RWPE1 (cell line): ENCODE data around the gene SDCCAG8.

Experiments used
- CTCF ChIA-PET: fragments of 350-600 bp; sonication (Branson Sonifier 250); formaldehyde crosslinking; extraction: SDS; loops from one replicate; lab custom pipeline; 2021; lab: Yijun Ruan, JAX
- POLR2A ChIA-PET: fragments of 400-600 bp; formaldehyde crosslinking; extraction: SDS; loops from one replicate; lab custom pipeline; 2020; ENCODE audit warnings: antibody characterized with exemption; ENCODE audit not compliant: low non-redundant PET; lab: Yijun Ruan, JAX
- DNase-seq: peaks from one replicate; pipeline ENCODE4 v3.0.0; 2012; ENCODE audit warnings: low spot score
- H3K27ac ChIP-seq: fragments of 450-650 bp; 2 replicates; pipeline ENCODE4 v1.5.1; 2017
- TF ChIP-seq, protein P1 (sequence below): fragments of 450-650 bp; conservative IDR thresholded peaks from 2 replicates; pipeline ENCODE4 v1.5.1; 2017; ENCODE audit warnings: low read depth, mild to moderate bottlenecking

SDCCAG8 gene

DNA sequence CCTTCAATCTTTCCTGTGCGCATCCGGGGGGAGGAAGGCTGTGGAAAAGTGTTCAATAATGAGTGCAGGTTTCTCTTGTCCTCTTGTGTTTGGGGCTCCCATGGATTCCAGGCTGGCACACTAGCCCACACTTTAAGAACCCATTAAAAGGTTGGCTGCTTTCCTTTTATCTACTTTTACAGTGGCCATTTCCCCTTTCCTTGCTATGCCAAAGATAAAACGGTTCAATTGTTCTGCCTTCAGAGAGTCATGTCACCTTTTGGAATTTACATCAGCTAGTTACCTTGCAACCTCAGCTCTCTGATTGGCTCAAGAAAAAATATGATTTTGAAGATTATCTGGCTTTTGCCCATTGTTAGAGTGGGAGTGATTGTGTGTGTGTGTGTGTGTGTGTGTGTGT lies 182.3 kb downstream of the SDCCAG8 start:
- CTCF ChIA-PET: no interaction called here
- TF ChIP-seq, protein P1, sequence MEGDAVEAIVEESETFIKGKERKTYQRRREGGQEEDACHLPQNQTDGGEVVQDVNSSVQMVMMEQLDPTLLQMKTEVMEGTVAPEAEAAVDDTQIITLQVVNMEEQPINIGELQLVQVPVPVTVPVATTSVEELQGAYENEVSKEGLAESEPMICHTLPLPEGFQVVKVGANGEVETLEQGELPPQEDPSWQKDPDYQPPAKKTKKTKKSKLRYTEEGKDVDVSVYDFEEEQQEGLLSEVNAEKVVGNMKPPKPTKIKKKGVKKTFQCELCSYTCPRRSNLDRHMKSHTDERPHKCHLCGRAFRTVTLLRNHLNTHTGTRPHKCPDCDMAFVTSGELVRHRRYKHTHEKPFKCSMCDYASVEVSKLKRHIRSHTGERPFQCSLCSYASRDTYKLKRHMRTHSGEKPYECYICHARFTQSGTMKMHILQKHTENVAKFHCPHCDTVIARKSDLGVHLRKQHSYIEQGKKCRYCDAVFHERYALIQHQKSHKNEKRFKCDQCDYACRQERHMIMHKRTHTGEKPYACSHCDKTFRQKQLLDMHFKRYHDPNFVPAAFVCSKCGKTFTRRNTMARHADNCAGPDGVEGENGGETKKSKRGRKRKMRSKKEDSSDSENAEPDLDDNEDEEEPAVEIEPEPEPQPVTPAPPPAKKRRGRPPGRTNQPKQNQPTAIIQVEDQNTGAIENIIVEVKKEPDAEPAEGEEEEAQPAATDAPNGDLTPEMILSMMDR: no peak
- no peak overlapping the region for H3K27ac ChIP-seq
- POLR2A ChIA-PET: no interaction called here
- DNase-seq: no peak

GRCh38 chr1:243438815-243439214 lies 183.0 kb downstream of the SDCCAG8 start:
- CTCF ChIA-PET: interaction anchor here (0.6 kb wide), 1 partner anchor 92 kb away, joined by 3 read pairs; no protein-coding TSS in a partner anchor
- POLR2A ChIA-PET: no interaction called here
- no peak overlapping the region for H3K27ac ChIP-seq
- TF ChIP-seq, protein P1: no peak
- no peak for DNase-seq

GRCh38 chr1:243440406-243440805 lies 184.6 kb downstream of the SDCCAG8 start:
- ChIA-PET POLR2A (no interaction called here), CTCF (no interaction called here)
- TF ChIP-seq, protein P1: no peak
- H3K27ac ChIP-seq: no peak overlapping the region
- DNase-seq: no peak

DNA sequence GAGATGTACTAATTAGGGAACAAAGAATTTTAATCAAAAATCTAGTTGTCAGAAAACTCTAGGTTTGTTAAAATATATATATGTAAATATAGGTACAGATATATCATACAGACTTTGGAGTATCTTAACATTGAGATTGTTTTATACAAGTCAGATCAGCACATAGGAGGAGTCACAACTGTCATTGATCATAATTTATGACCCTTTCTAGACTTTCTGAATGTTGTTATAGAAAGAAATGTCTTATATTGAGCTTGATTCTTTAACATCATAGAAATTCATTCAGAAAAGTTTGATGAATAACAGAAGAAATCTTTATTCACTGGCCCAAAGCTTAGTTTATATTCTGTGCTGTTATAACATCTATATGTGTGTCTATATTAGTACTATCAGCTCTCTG lies 185.8 kb downstream of the SDCCAG8 start:
- CTCF ChIA-PET: no interaction called here
- H3K27ac ChIP-seq: no peak overlapping the region
- TF ChIP-seq, protein P1: no peak
- POLR2A ChIA-PET: no interaction called here
- no peak for DNase-seq

DNA sequence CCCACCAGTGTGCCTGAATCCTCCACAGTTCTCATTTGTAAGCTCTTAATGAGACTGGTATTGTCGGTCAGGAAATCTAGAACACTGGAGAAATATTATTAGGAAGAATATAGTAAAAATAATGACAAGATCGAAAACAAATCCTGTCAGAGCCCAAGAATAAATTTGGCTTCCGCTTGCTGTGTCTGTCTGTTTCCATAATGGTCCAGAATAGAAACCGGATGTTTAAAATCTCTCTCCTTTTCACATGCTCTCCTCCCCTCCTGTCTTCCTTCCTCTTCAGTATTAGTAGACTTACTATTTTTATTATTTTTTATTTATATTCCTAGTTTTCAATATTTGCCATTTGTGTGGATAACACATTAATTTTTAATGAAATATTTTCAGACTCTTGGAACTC lies 187.7 kb downstream of the SDCCAG8 start:
- no peak for DNase-seq

DNA sequence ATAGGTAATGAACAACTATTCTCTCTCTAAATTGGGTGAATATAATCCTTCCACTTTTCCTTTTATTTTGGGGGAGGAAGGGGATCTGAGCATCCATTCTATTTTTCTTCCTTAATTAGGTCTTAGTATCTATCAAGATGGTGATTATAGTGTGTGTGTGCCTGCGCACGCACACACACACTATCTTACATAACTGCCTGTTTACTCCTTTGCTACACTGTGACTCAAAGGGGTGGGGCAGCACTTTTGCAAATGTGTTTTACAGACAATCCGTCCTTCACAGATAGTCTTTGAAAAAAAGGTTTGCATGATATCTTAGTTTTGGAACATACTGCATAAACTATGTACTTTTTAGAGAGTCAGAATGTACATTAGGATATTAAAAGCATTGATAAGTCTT lies 191.5 kb downstream of the SDCCAG8 start:
- TF ChIP-seq, protein P1: no peak
- DNase-seq: peak; percentile 53
- ChIA-PET CTCF (no interaction called here), POLR2A (no interaction called here)
- H3K27ac ChIP-seq: no peak overlapping the region

More for the DNA sequence above, 187.7 kb downstream of the SDCCAG8 start:
- POLR2A ChIA-PET: no interaction called here
- CTCF ChIA-PET: no interaction called here
- TF ChIP-seq, protein P1: no peak
- H3K27ac ChIP-seq: no peak overlapping the region
